Hippocampal formation (tissue), 2 donors: ENCODE measurements around the gene BOD1L2.
A peak's percentile ranks its signal among the peaks of the same experiment; 100 is the strongest.

Experiments used
- DNase-seq, 2 donors: peaks; one replicate each; lab custom pipeline; 2025; lab: John Stamatoyannopoulos, UW

The BOD1L2 gene

GRCh38 chr18:57146956-57147636 is at the start of gene BOD1L2:
Gene BOD1L2 (plus strand): TSS chr18:57147087. CDS start chr18:57147313, 226 bp downstream.
- DNase-seq, result no peak

- DNase-seq, result peak in 1 of 2 donors; percentile 5
Observed at GRCh38 chr18:57107140-57107832, 39.6 kb upstream of the BOD1L2 start.

GRCh38 chr18:57110290-57110689 is 36.6 kb upstream of the BOD1L2 start:
- DNase-seq, result no peak

GRCh38 chr18:57113799-57114420 is 33.0 kb upstream of the BOD1L2 start:
- peak; percentile 1 to 13 for DNase-seq

GRCh38 chr18:57116598-57117132 is 30.2 kb upstream of the BOD1L2 start:
- DNase-seq, result no peak

GRCh38 chr18:57121542-57122112 is 25.3 kb upstream of the BOD1L2 start:
- no peak for DNase-seq

- no peak for DNase-seq
Observed at GRCh38 chr18:57122936-57123510, 23.9 kb upstream of the BOD1L2 start.

- DNase-seq, result no peak
Observed at GRCh38 chr18:57125627-57126026, 21.3 kb upstream of the BOD1L2 start.

GRCh38 chr18:57128220-57128932 is 18.5 kb upstream of the BOD1L2 start:
- no peak for DNase-seq

- DNase-seq, result no peak
Observed at GRCh38 chr18:57131101-57131500, 15.8 kb upstream of the BOD1L2 start.

GRCh38 chr18:57131782-57132181 is 15.1 kb upstream of the BOD1L2 start:
- no peak for DNase-seq

GRCh38 chr18:57134618-57135135 is 12.2 kb upstream of the BOD1L2 start:
- DNase-seq, result no peak

GRCh38 chr18:57135699-57136098 is 11.2 kb upstream of the BOD1L2 start:
- DNase-seq, result no peak

- DNase-seq, result no peak
Observed at GRCh38 chr18:57137847-57138246, 9.0 kb upstream of the BOD1L2 start.

- no peak for DNase-seq
Observed at GRCh38 chr18:57141208-57142129, 5.4 kb upstream of the BOD1L2 start.

- no peak for DNase-seq
Observed at GRCh38 chr18:57142324-57142723, 4.6 kb upstream of the BOD1L2 start.

- no peak for DNase-seq
Observed at GRCh38 chr18:57143265-57143664, 3.6 kb upstream of the BOD1L2 start.

GRCh38 chr18:57148263-57148662 is 1.4 kb downstream of the BOD1L2 start:
- DNase-seq, result no peak

GRCh38 chr18:57149051-57149450 is 2.2 kb downstream of the BOD1L2 start:
- no peak for DNase-seq

- no peak for DNase-seq
Observed at GRCh38 chr18:57149531-57149930, 2.6 kb downstream of the BOD1L2 start.
